GM12878 (cell line): Measurements from ENCODE around the gene RAPGEF4. TPM values are rescaled to one million over a fixed set of nuclear protein-coding genes. Genes with fewer than 3 reads are reported as not detected.

Experiments
- ATAC-seq: fragments of 200-7000 bp; cut with Tn5 transposase; 3 replicates; pipeline ENCODE4 v1.9.1; 2020; ENCODE audit warnings: mild to moderate bottlenecking, moderate library complexity
- BruUV-seq: library from RNA; stranded (reverse); fragments of 400-500 nt; replicated peaks from 2 replicates; lab custom pipeline; 2021; lab: Mats Ljungman, UMichigan
- CTCF ChIA-PET: fragments of 300-600 bp; sonication (Branson Sonifier 250); formaldehyde crosslinking; extraction: SDS; loops from one replicate; lab custom pipeline; 2021; ENCODE audit warnings: inconsistent platforms; lab: Yijun Ruan, JAX
- POLR2A ChIA-PET: fragments of 350-600 bp; formaldehyde crosslinking; extraction: SDS; loops from one replicate; lab custom pipeline; 2021; ENCODE audit warnings: inconsistent platforms; lab: Charles Lee
- RAD21 ChIA-PET: fragments of 300-600 bp; sonication (Branson Sonifier 250); formaldehyde crosslinking; loops from one replicate; lab custom pipeline; 2023; ENCODE audit warnings: antibody characterized with exemption; ENCODE audit not compliant: unreplicated experiment; lab: Charles Lee
- SMC1A ChIA-PET: fragments of 300-600 bp; sonication (Branson Sonifier 250); formaldehyde crosslinking; loops from one replicate; lab custom pipeline; 2023; ENCODE audit not compliant: unreplicated experiment, uncharacterized antibody; lab: Charles Lee
- DNase-seq: peaks from one replicate; pipeline ENCODE4 v3.0.0-alpha.2; 2011; ENCODE audit warnings: low read depth, low spot score
- FAIRE-seq: peaks from 3 replicates; lab custom pipeline; 2011; peaks lifted over from hg19 to GRCh38; lab: Jason Lieb, UNC
- H2AFZ ChIP-seq: 2 replicates; pipeline ENCODE4 v1.6.0; 2011; ENCODE audit warnings: low read depth, low read length, control low read depth; ENCODE audit not compliant: control insufficient read depth
- H3K27ac ChIP-seq: 2 replicates; pipeline ENCODE4 v1.5.1; 2011; ENCODE audit warnings: control low read depth; ENCODE audit not compliant: control insufficient read depth, insufficient read depth
- H3K27me3 ChIP-seq, 2 experiments: replicated peaks in 1 of 2; 2 replicates each; pipeline versions ENCODE4 v1.6.0 to v1.6.1; 2011; ENCODE audit warnings: low read length in 1 of 2; ENCODE audit not compliant: control insufficient read depth in 2 of 2, insufficient read depth in 2 of 2
- H3K36me3 ChIP-seq, 2 experiments: 2 replicates each; pipeline ENCODE4 v1.5.1; 2011; ENCODE audit warnings: low read length in 1 of 2; ENCODE audit not compliant: control insufficient read depth in 2 of 2, insufficient read depth in 2 of 2
- H3K4me1 ChIP-seq: 2 replicates; pipeline ENCODE4 v1.6.1; 2011; ENCODE audit warnings: mild to moderate bottlenecking, low read length, moderate library complexity, mixed read lengths; ENCODE audit not compliant: control insufficient read depth, insufficient read depth
- H3K4me2 ChIP-seq: 2 replicates; pipeline ENCODE4 v1.6.0; 2011; ENCODE audit warnings: control low read depth; ENCODE audit not compliant: control insufficient read depth, insufficient read depth
- H3K4me3 ChIP-seq: fragments of 200-600 bp; sonication (generic); 2 replicates; pipeline ENCODE4 v1.5.1; 2016
- H3K79me2 ChIP-seq: 2 replicates; pipeline ENCODE4 v1.6.0; 2011; ENCODE audit warnings: low read length; ENCODE audit not compliant: control insufficient read depth, insufficient read depth
- H3K9ac ChIP-seq: 2 replicates; pipeline ENCODE4 v1.8.0; 2011; ENCODE audit warnings: low read length, control low read depth, mixed read lengths; ENCODE audit not compliant: control insufficient read depth, insufficient read depth
- H3K9me3 ChIP-seq: replicated peaks from 3 replicates; pipeline ENCODE4 v1.5.1; 2011; ENCODE audit warnings: mild to moderate bottlenecking, low read length; ENCODE audit not compliant: control insufficient read depth, insufficient read depth
- H4K20me1 ChIP-seq: 2 replicates; pipeline ENCODE4 v1.6.0; 2011; ENCODE audit not compliant: control insufficient read depth, insufficient read depth
- HSF1 ChIP-seq: fragments of 150-350 bp; IDR thresholded peaks from 2 replicates; pipeline ENCODE4 v1.6.1; 2014; ENCODE audit warnings: mild to moderate bottlenecking, low read depth, low read length
- POLR2AphosphoS2 ChIP-seq: IDR thresholded peaks from 2 replicates; pipeline ENCODE4 v1.6.1; 2011; ENCODE audit warnings: low read depth, mild to moderate bottlenecking, low read length, improper control_type of control experiment, moderate library complexity
- WGBS: methylation state at CpG from one replicate; pipeline ENCODE4 v1.1.6; 2016; ENCODE audit warnings: low lambda C conversion rate; ENCODE audit not compliant: insufficient replicate concordance, insufficient coverage; ENCODE audit errors: missing lambda C conversion rate; 5-methylcytosine and 5-hydroxymethylcytosine counted together
- in situ Hi-C: fragments of 300-500 bp; cut with MboI; formaldehyde crosslinking; loops from 9 replicates; pipeline ENCODE4 v1.14.3; 2018; ENCODE audit warnings: mixed read lengths
- intact Hi-C: fragments of 100-400 bp; cut with micrococcal nuclease; formaldehyde crosslinking; loops from one replicate; pipeline ENCODE4 v1.14.2; 2022; ENCODE audit not compliant: unreplicated experiment
- polyA plus RNA-seq, 11 experiments: library from polyadenylated mRNA; depleted of rRNA in 4 of 11; unstranded in 6 of 11; stranded (reverse) in 5 of 11; fragments of >200 nt; fragmentation: Nextera tagmentation in 4 of 11; fragmentation: Illumina TruSeq in 1 of 11; extraction: Ambion mirVana in 4 of 11; extraction: Trizol in 1 of 11; gene quantifications; 1 replicate in 1 of 11; 2 replicates in 10 of 11; pipeline versions ENCODE4 v1.2.1 to v1.2.3, GENCODE V29; 2011 to 2016; ENCODE audit warnings: inconsistent platforms in 2 of 11, missing spikeins in 2 of 11, low read depth in 1 of 11
- total RNA-seq, 4 experiments: library from RNA; depleted of rRNA in 3 of 4; stranded (reverse); fragments of >200 nt in 3 of 4; fragmentation: Illumina TruSeq in 1 of 4; extraction: Trizol in 1 of 4; gene quantifications; 2 replicates each; pipeline versions ENCODE4 v1.2.1 to v1.2.3, GENCODE V29; 2013 to 2021

The RAPGEF4 gene
- total and polyA plus RNA-seq, 10 of the 15 experiments (the other 5 are each of a cell fraction or from before 2014, with no cell fraction given) = 0.18 TPM; not detected in 8

GRCh38 chr2:173002751-173003541, 267.3 kb downstream of the RAPGEF4 start:
- ATAC-seq (no peak), DNase-seq (no peak), FAIRE-seq (no peak)
- H3K4me1 ChIP-seq = no peaks in the 10 kb centered on the region
- no peaks in the 10 kb centered on the region for H3K36me3 ChIP-seq
- H3K4me2 ChIP-seq = no peak overlapping the region
- no peaks in the 10 kb centered on the region for H3K9me3 ChIP-seq
- CTCF ChIA-PET = no interaction called here
- no peak overlapping the region for H3K27ac ChIP-seq
- H4K20me1 ChIP-seq = no peaks in the 10 kb centered on the region
- no peaks in the 10 kb centered on the region for H3K79me2 ChIP-seq
- no peak overlapping the region for H3K4me3 ChIP-seq
- BruUV-seq = no TSS peak
- POLR2A ChIA-PET = no interaction called here
- 41% methylated on average over 14 of the region's 15 CpGs for WGBS
- in situ Hi-C loops = no loop called here
- intact Hi-C loops = no loop called here
- RAD21 ChIA-PET = no interaction called here
- no peak overlapping the region for H3K9ac ChIP-seq
- SMC1A ChIA-PET = interaction anchor here (1.4 kb wide), 1 partner anchor 24 kb away, joined by 4 read pairs; no protein-coding TSS in a partner anchor
- no peak overlapping the region for H2AFZ ChIP-seq
- no peak for TF ChIP-seq HSF1
- peaks cover 0 to 5% of the 10 kb centered on the region in 2 experiments; a peak in 2 of 4 replicates for H3K27me3 ChIP-seq

GRCh38 chr2:173008786-173009185, 273.1 kb downstream of the RAPGEF4 start:
- ChIA-PET POLR2A (no interaction called here), SMC1A (no interaction called here), CTCF (no interaction called here), RAD21 (no interaction called here)
- H3K9me3 ChIP-seq = no peaks in the 10 kb centered on the region
- WGBS = 3% methylated on average over 3 of the region's 3 CpGs
- FAIRE-seq (no peak), DNase-seq (no peak), ATAC-seq (no peak)
- H3K9ac ChIP-seq = no peak overlapping the region
- H3K27ac ChIP-seq = no peak overlapping the region
- BruUV-seq = no TSS peak
- H3K36me3 ChIP-seq = no peaks in the 10 kb centered on the region
- H3K4me1 ChIP-seq = no peaks in the 10 kb centered on the region
- no peak for TF ChIP-seq POLR2AphosphoS2
- no peak overlapping the region for H3K4me3 ChIP-seq
- no peak overlapping the region for H3K4me2 ChIP-seq
- H2AFZ ChIP-seq = no peak overlapping the region
- intact Hi-C loops (no loop called here), in situ Hi-C loops (no loop called here)
- H3K27me3 ChIP-seq = peaks cover 0 to 2% of the 10 kb centered on the region in 2 experiments; a peak in 2 of 4 replicates
- no peaks in the 10 kb centered on the region for H4K20me1 ChIP-seq
- no peaks in the 10 kb centered on the region for H3K79me2 ChIP-seq
